Right lobe of liver (tissue), 4 donors: Measurements from ENCODE around the gene SPAG7.

Experiments
- CTCF ChIP-seq, 4 donors: fragments of 200-600 bp in 3 of 4; fragments of 450-650 bp in 1 of 4; IDR thresholded peaks; one replicate each; pipeline versions ENCODE4 v1.5.1 to v1.8.0; 2016 to 2022; ENCODE audit warnings: antibody characterized with exemption in 4 of 4, mild to moderate bottlenecking in 2 of 4
- POLR2A ChIP-seq: fragments of 450-650 bp; IDR thresholded peaks from one replicate; pipeline ENCODE4 v1.6.1; 2017; ENCODE audit warnings: antibody characterized with exemption, mild to moderate bottlenecking
- donor health status: DM: no; HTN: no; CAD: no.
- donor health status: DM: no; HTN: no; CAD: no.
- donor health status: DM: no; HTN: yes; CAD: no.

DNA sequence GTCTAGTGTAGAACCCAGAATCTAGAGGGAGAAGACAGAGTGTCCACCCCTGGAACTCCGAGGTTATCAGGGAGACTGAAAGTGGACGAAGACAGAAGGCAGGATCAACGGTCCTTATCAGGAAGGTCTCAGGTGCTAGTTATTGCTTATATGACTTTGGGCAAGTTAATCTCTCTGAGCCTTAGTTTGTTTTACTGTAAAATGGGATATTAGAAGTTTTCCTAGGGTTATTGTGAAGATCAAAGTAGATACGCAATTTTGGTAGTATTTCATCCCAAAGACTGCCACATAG is 26.4 kb downstream of the SPAG7 start:
- TF ChIP-seq POLR2A: no peak
- no peak for TF ChIP-seq CTCF (IDR thresholded peaks at IDR 0.05)
